DOHH2 (cell line): Measurements from ENCODE around the gene PTGES3L.

ENCODE experiments used
- EZH2phosphoT487 ChIP-seq: fragments of 200-600 bp; sonication (generic); IDR thresholded peaks from 2 replicates; pipeline ENCODE4 v1.6.1; 2017; ENCODE audit warnings: borderline replicate concordance, mild to moderate bottlenecking, antibody characterized with exemption, low read length, moderate library complexity, mixed read lengths
- TF ChIP-seq, protein P1 (sequence below): fragments of 200-600 bp; sonication (generic); IDR thresholded peaks from one replicate; pipeline ENCODE4 v1.5.1; 2014; ENCODE audit warnings: antibody characterized with exemption, mild to moderate bottlenecking, low read depth, low read length; ENCODE audit not compliant: poor library complexity, severe bottlenecking

DNA sequence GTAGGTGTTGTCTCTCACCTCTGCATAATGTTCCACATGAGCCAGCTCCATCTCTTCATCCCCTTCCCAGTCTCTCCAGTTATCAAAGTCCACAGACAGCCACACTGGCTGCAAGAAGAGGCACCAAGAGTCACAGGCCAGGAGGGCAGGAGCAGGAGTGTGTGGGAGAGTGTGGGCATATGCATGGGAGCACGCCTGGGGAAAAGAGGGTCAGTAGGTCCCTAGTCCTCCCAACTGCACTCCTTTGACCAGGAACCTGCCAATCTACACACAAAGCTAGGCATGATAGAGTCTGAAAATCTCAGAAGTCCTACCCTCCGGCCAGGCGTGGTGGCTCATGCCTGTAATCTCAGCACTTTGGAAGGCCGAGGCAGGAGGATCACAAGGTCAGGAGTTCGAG, 8.3 kb downstream of the PTGES3L start:
- TF ChIP-seq, protein P1, sequence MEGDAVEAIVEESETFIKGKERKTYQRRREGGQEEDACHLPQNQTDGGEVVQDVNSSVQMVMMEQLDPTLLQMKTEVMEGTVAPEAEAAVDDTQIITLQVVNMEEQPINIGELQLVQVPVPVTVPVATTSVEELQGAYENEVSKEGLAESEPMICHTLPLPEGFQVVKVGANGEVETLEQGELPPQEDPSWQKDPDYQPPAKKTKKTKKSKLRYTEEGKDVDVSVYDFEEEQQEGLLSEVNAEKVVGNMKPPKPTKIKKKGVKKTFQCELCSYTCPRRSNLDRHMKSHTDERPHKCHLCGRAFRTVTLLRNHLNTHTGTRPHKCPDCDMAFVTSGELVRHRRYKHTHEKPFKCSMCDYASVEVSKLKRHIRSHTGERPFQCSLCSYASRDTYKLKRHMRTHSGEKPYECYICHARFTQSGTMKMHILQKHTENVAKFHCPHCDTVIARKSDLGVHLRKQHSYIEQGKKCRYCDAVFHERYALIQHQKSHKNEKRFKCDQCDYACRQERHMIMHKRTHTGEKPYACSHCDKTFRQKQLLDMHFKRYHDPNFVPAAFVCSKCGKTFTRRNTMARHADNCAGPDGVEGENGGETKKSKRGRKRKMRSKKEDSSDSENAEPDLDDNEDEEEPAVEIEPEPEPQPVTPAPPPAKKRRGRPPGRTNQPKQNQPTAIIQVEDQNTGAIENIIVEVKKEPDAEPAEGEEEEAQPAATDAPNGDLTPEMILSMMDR, result no peak
- TF ChIP-seq EZH2phosphoT487, result no peak
